GM10266 (cell line): ENCODE results near the gene PCDHGB3.
"Not testable (repeated sequence)": the region's sequence is repeated elsewhere in the genome, so short reads cannot be mapped to it uniquely, and the experiment has no call there.

Source experiments
- DNase-seq: peaks from one replicate; pipeline ENCODE4 v3.0.0; 2012; ENCODE audit errors: extremely low spot score
- TF ChIP-seq, protein P1 (sequence below): IDR thresholded peaks from 2 replicates; pipeline ENCODE4 v1.5.1; 2012; ENCODE audit warnings: mild to moderate bottlenecking, low read depth; ENCODE audit not compliant: control insufficient read depth, insufficient read depth; ENCODE audit errors: missing control alignments

The PCDHGB3 gene

DNA sequence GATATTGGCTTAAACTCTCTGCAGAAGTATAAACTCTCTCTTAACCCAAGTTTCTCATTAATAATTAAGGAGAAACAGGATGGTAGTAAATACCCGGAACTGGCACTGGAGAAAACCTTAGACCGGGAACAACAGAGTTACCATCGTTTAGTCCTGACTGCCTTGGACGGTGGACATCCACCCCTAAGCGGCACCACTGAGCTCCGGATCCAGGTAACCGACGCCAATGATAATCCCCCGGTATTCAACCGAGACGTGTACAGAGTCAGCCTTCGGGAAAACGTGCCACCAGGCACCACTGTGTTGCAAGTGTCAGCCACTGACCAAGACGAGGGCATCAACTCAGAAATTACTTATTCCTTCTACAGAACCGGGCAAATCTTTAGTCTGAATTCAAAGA lies 28.6 kb downstream of the PCDHGB3 start:
- TF ChIP-seq, protein P1, sequence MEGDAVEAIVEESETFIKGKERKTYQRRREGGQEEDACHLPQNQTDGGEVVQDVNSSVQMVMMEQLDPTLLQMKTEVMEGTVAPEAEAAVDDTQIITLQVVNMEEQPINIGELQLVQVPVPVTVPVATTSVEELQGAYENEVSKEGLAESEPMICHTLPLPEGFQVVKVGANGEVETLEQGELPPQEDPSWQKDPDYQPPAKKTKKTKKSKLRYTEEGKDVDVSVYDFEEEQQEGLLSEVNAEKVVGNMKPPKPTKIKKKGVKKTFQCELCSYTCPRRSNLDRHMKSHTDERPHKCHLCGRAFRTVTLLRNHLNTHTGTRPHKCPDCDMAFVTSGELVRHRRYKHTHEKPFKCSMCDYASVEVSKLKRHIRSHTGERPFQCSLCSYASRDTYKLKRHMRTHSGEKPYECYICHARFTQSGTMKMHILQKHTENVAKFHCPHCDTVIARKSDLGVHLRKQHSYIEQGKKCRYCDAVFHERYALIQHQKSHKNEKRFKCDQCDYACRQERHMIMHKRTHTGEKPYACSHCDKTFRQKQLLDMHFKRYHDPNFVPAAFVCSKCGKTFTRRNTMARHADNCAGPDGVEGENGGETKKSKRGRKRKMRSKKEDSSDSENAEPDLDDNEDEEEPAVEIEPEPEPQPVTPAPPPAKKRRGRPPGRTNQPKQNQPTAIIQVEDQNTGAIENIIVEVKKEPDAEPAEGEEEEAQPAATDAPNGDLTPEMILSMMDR: no peak
- no peak for DNase-seq

DNA sequence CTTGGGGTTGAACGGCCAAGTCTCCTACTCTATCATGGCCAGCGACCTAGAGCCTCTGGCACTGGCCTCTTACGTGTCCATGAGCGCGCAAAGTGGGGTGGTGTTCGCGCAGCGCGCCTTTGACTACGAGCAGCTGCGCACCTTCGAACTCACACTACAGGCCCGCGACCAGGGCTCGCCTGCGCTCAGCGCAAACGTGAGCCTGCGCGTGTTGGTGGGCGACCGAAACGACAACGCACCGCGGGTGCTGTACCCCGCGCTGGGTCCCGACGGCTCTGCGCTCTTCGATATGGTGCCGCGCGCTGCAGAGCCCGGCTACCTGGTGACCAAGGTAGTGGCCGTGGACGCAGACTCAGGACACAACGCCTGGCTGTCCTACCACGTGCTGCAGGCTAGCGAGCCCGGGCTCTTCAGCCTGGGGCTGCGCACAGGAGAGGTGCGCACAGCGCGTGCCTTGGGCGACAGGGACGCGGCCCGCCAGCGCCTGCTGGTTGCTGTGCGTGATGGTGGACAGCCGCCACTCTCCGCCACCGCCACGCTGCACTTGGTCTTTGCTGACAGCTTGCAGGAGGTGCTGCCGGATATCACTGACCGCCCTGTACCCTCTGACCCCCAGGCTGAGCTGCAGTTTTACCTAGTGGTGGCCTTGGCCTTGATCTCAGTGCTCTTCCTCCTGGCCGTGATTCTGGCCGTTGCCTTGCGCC lies 29.7 kb downstream of the PCDHGB3 start:
- TF ChIP-seq, protein P1: no peak
- DNase-seq: no peak

DNA sequence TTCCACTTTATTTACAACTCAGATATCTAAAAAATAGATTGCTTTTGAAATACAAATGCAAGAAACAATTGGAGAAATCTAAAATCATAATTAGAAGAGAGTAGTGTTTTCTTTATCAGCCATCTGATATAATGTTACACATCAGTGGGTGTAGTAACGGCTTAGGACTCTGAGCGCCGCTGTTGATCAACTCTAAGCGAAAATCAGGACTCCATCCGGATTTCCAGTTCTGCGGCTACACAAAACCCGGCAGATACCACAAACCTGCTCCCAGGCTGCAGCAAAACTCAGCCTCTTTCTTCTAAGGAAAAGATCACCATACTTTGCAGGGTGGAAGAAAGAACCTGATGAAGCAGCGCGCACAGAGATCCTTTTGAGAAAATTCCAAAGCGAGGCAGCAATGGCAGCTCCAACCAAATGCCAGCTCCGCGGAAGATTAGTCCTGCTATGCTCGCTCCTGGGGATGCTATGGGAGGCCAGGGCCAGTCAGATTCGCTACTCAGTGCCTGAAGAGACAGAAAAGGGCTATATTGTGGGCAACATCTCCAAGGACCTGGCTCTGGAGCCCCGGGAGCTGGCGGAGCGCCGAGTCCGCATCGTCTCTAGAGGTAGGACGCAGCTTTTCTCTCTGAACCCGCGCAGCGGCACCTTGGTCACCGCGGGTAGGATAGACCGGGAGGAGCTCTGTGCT lies 32.7 kb downstream of the PCDHGB3 start, which contains the start of gene PCDHGA9:
TSS of gene PCDHGA9 (plus strand) at position 226 of the 691 bp plus-strand sequence. CDS start at position 401, 175 bp downstream.
- no peak for DNase-seq
- TF ChIP-seq, protein P1: peak; percentile 31

DNA sequence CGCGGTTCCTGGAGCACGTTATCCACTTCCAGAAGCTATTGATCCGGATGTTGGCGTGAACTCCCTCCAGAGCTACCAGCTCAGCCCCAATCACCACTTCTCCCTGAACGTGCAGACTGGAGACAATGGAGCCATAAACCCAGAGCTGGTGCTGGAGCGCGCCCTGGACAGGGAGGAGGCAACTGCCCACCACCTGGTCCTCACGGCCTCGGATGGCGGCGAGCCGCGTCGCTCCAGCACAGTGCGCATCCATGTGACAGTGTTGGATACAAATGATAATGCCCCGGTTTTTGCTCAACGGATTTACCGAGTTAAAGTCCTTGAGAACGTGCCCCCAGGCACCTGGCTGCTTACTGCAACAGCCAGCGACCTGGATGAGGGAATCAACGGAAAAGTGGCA lies 33.3 kb downstream of the PCDHGB3 start:
- TF ChIP-seq, protein P1: no peak
- DNase-seq: no peak

DNA sequence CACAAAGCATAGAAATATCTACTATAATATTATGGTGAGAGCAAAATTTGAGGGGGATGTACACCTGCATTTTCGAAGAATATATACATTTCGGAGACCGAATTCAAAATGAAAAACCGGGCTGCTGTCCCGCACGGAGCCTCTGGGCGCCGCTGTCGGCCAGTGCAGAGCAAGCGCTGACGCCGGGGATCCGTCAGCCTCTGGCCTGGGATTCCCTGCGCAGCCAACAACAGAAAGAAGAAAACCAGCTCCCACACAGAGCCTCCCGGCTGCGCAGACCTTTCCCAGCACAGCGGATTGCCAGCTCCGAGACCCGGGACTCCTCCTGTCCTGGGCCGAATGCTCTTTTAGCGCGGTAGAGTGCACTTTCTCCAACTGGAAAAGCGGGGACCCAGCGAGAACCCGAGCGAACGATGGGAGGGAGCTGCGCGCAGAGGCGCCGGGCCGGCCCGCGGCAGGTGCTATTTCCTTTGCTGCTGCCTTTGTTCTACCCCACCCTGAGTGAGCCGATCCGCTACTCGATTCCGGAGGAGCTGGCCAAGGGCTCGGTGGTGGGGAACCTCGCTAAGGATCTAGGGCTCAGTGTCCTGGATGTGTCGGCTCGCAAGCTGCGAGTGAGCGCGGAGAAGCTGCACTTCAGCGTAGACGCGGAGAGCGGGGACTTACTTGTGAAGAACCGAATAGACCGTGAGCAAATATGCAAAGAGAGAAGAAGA lies 37.9 kb downstream of the PCDHGB3 start, which contains the start of gene PCDHGB6:
TSS of gene PCDHGB6 (plus strand) at position 232 of the 716 bp plus-strand sequence. CDS start at position 414, 182 bp downstream.
- TF ChIP-seq, protein P1: peak; percentile 27
- DNase-seq: not testable (repeated sequence)

DNA sequence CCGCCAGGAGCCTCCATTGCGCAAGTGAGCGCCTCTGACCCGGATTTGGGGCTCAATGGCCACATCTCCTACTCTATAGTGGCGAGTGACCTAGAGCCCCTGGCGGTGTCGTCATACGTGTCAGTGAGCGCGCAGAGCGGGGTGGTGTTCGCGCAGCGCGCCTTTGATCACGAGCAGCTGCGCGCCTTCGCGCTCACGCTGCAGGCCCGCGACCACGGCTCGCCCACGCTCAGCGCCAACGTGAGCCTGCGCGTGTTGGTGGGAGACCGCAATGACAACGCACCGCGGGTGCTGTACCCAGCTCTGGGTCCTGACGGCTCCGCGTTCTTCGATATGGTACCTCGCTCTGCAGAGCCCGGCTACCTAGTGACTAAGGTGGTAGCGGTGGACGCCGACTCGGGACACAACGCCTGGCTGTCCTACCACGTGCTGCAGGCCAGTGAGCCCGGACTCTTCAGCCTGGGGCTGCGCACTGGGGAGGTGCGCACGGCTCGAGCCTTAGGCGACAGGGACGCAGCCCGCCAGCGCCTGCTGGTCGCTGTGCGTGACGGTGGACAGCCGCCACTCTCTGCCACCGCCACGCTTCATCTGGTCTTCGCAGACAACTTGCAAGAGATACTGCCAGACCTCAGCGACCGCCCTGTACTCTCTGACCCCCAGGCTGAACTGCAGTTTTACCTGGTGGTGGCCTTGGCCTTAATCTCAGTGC lies 39.7 kb downstream of the PCDHGB3 start:
- no peak for DNase-seq
- TF ChIP-seq, protein P1: no peak
